Endometrial microvascular endothelial cells (primary cell): ENCODE measurements around the gene DAGLA. TPM values are rescaled to one million over a fixed set of nuclear protein-coding genes. Genes with fewer than 3 reads are reported as not detected.

Experiments
- in situ Hi-C: cut with HindIII; loops from 2 replicates; pipeline ENCODE4 v1.10.0; 2017; ENCODE audit warnings: low sequenced_read_pairs, low pct_unique_long_range_greater_than_20kb; ENCODE audit errors: inconsistent ontology term
- total RNA-seq: library from RNA; depleted of rRNA; stranded (reverse); fragments of >200 nt; gene quantifications from one replicate; pipeline ENCODE4 v1.2.3, GENCODE V29; 2015; ENCODE audit errors: inconsistent ontology term

The DAGLA gene
- total RNA-seq, 1 donor from 2014 or later = 2.5 TPM

GRCh38 chr11:61700720-61701119 lies 20.5 kb downstream of the DAGLA start:
- in situ Hi-C loops = no loop called here

DNA sequence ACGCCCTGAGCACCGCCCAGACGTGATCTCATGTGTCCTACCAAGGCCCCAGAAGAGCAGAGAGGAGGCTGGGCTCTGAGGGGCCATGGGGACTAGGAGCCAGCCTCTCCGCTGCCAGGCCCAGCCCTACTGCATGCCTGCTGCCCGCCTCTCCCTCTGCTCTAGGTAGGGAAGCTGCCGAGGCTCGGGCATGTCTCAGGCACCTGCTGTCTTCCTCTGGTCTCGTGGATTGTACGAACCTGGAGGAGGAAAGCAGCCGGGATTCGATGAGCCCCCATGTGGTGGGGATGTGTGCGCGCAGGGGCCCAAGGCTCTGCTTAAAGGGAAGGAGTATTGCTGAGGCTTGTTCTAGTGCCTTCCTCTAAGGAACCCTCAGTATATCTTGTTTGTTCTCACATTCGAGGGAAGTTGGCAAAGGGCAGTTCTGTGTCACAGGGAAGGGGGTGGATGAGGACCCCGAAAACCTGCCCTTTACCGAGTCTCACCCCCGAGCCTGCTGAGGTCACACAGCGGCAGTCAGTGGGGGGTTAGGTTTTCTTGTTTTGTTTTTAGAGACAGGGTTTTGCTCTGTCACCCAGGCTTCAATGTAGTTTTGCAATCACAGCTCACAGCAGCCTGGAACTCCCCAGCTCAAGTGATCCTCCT lies 21.2 kb downstream of the DAGLA start:
- in situ Hi-C loops = no loop called here

DNA sequence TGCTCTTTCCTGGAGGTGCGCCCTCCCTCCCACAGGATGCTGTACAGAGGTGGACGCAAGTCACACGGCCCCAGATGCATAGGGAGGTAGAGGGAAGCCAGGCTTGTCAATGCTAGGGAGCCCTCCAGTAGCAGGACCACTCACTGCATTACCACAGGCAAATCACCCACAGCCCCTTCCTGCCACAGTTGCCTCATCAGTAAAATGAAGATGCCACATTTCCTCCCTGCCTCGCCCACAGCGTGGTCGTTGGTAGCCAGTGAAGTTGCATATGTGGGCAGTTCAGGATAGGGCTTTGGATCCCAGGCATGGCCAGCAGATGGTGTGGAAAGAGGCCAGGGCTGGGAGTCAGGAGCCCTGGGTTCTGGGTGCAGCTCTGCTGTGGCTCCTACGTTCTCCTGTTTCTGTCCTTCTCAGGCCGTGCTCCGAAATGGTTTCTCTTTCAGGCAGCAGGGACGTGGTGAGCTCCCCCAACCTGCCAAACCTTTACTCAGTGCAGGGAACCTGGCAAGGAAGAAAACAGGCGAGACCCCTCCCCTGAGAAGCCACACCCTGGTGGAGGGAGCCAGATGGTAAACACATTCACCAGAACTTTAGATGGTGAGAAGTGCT lies 22.6 kb downstream of the DAGLA start:
- in situ Hi-C loops = no loop called here

- in situ Hi-C loops = no loop called here
Observed at GRCh38 chr11:61704838-61705237, 24.6 kb downstream of the DAGLA start.

GRCh38 chr11:61706452-61707400 lies 26.5 kb downstream of the DAGLA start:
- in situ Hi-C loops = no loop called here

GRCh38 chr11:61707574-61707973 lies 27.4 kb downstream of the DAGLA start:
- in situ Hi-C loops = no loop called here

GRCh38 chr11:61709110-61709509 lies 28.9 kb downstream of the DAGLA start:
- in situ Hi-C loops = no loop called here

DNA sequence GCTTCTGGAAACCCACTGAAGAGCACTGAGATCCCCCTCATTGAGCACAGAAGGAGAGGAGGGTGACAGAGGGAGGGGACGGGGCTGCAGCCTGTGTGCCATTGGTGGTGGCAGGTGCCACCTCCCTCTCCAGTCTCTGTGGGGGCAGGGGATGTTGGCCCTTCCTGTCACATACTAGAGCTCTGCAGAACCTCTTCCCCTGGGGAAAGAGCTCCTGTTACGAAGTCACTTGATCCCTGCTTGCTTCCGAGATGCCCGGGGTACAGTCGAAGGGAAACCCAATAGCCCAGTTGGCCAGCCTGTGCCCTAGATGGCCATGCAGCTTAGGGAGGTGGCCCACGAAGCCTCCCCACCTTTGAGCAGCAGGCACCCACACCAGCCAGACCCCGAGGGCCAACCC lies 29.4 kb downstream of the DAGLA start:
- in situ Hi-C loops = no loop called here

DNA sequence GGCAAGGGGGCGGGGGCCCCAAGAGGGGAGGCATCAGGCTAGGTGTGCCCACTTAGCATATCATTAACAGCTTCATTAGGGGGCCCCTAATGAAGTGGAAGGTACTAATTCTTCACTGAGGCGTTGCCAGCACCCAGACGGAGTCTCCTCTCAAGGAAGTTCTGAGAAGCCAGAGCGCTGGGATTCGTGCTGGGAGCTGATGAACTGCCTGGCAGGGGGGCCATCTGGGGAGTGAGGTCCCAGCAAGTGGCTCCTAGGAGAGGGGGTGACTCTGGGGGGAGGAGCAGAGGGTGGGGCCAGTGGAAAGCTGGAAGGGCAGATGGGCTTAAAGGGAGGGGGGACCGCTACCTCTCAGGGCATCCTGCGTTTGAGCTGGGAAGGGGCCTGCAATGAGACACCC lies 29.8 kb downstream of the DAGLA start:
- in situ Hi-C loops = no loop called here

GRCh38 chr11:61711037-61711436 lies 30.8 kb downstream of the DAGLA start:
- in situ Hi-C loops = no loop called here

GRCh38 chr11:61711498-61711897 lies 31.3 kb downstream of the DAGLA start:
- in situ Hi-C loops = no loop called here

GRCh38 chr11:61712314-61712713 lies 32.1 kb downstream of the DAGLA start:
- in situ Hi-C loops = no loop called here

DNA sequence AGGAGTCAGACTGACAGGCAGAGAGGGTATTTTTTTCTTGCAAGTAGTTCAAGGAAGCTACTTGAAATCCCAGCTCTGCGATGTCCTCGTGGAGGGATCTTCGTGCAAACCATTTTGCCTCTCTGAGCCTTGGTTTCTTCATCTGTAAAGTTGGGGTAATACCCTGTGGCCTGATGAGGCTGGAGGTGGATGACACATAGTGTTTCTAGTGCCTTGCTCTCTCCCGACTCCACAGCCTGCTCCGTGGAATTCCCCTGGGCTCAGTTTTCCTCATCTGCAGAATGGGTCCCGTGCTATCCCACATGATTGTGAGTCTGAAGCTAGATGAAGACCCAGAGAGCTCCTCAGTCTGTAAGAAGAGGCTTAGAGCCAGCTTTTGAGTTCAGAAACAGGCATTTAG lies 32.7 kb downstream of the DAGLA start:
- in situ Hi-C loops = no loop called here

DNA sequence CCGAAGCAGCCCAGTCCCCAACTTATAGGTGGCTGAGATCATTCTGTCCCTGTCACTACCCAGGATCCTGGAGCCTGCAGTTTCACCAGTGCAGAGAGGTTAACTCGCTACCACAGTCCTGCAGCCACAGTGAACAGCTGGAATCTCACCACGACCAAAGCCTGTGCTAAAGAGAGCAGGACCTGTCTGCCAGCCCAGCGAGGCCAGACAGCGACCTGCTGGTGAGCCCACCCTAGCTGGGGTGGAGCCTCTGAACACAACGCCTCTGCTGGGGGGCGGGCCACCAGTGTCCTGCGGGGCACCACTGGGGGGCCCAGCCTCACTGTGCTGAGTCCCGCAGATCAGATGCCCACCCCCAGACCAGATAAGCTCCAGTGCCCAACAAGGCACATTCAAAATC lies 33.3 kb downstream of the DAGLA start:
- in situ Hi-C loops = no loop called here

- in situ Hi-C loops = no loop called here
Observed at GRCh38 chr11:61713906-61714305, 33.7 kb downstream of the DAGLA start.

- in situ Hi-C loops = no loop called here
Observed at GRCh38 chr11:61714316-61714715, 34.1 kb downstream of the DAGLA start.

- in situ Hi-C loops = no loop called here
Observed at GRCh38 chr11:61714916-61715315, 34.7 kb downstream of the DAGLA start.

DNA sequence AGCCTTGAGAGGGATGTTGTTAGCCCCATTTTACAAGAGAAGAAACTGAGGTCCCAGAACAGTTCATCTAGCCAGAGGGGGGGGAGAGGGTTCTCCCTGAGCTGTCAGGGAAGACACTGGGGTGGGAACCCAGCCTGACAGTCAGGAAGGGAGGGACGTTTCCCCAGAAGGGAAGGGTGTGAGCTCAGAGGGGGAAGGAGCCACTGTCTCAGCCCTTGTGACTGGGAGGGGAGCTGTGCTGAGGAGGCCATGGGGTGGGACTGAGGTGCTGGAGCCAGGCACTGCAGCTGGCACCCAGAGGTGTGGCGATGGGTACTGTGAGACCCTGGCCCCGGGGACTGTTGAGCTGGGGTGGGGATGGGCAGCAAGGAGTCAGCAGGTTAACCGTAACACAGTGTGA lies 35.7 kb downstream of the DAGLA start:
- in situ Hi-C loops = no loop called here

GRCh38 chr11:61716478-61717285 lies 36.5 kb downstream of the DAGLA start:
- in situ Hi-C loops = no loop called here
